ENCODE results near the gene ASCL4. TPM values are rescaled to one million over a fixed set of nuclear protein-coding genes. Genes with fewer than 3 reads are reported as not detected.

Gene ASCL4, protein sequence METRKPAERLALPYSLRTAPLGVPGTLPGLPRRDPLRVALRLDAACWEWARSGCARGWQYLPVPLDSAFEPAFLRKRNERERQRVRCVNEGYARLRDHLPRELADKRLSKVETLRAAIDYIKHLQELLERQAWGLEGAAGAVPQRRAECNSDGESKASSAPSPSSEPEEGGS
- not detected in 5 replicates for total RNA-seq (2022; extraction: Qiagen RNA extraction)

DNA sequence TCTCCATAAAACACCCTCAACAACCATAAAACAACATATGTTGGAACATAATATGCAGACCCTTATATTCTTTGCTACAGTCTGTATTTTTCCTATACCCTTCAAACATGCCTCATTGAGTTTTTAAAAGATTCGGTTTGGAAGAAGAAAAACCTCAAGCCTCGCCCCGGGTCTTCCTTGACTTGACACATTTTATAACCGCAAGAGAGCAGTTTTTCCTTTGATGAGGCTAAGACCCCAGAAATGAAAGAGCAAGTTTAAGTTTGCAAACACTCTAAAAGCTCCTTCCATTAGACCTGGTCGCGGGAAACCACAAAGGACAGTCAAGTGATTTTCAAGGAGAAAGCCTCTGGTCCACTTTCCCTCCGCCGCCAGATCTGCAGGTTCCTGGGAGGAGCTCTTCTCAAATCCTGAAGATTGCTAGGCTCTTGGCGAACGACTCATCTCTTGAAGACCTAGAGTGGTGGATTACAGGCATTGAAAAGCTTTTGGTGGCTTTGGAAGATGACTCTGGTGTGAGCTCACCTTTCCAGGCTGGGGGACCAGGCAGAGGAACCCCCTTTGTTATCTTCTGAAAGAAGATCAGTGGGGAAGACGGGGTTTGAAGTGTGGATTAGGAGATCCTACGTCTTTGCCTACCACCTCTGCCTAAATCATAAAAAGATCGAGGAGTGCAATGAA lies at the start of gene ASCL4:
ASCL4 (plus strand) TSS at position 356 of the 681 bp plus-strand sequence. CDS start 515 bp downstream, outside the sequence.

DNA sequence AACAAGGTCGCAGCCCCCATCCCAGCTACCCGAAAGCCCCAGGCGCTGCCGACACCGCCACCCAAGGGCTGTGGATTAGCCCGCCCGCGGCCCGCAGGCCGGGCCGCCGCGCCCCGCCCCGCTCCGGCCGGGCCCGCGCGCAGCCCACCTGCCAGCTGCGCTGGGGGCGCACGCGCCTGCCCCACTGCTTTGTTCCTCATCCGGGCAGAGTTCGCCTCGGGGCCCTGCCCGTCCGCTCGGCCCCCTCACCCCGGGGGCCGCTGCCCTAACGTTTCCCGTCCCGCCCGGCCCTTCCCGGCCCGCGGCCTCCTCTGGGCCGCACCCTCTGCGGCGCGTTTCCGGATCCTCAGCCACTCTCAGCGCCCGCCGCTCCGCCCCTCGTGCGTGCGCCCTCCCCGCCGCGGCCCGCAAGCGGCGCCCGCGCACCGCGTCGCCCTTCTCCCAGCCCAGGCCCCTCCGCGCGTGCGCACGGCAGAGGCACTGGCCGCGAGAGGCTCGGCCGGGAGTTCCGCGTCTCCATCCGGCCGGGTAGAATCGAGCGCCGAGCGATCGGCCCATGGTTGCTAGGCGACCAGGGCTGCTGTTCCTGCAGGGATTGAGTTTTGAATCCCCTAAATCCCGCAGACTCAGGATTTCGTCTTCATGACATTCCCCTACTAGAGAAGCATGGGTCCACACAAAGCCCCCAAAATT lies 13.5 kb upstream of the ASCL4 start, which contains the start of gene PRDM4:
PRDM4 (minus strand) TSS at position 329 of the 693 bp plus-strand sequence. CDS start 622 bp downstream, outside the sequence.

Other genes with a start within 250 kb of the ASCL4 start
- 86.1 to 105 TPM (median 92.9 TPM) in 5 replicates for gene PWP1, start 88.9 kb upstream of the ASCL4 start, total RNA-seq (2022; extraction: Qiagen RNA extraction)
- 18.3 to 20.8 TPM (median 18.6 TPM) in 5 replicates for gene PRDM4, start 13.6 kb upstream of the ASCL4 start, total RNA-seq (2022; extraction: Qiagen RNA extraction)

Data from A549 treated with Mapracorat at 1 μM for 4 hours (cell line).